ENCODE data around the gene FGD4.

DNA sequence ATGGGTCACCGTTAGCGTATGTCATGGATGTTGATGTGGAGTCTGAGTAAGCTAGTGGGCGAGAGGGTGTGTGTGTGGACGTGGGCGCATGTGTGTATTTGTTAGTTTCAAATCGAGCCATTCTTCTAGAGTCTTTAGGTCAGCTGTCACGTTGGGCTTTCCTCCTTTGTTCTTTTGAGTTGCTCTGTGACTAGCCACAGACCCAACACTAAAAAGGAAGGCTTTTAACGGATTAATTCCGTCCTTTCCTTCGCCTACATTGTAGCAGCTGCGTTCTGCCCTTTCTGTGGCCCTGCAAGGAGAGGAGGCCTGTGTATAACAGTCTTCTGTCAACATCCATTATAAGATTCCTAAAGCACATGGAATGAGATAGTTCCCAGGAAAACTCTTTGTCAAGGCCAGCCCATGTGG, 162.6 kb downstream of the FGD4 start:
- no peak for TF ChIP-seq POLR2A (IDR thresholded peaks at IDR 0.05)
- TF ChIP-seq POLR2AphosphoS5 (IDR thresholded peaks at IDR 0.05): no peak

Measured in prostate gland (tissue), 1 donor.